ENCODE measurements around the gene RALGPS2. TPM values are rescaled to one million over a fixed set of nuclear protein-coding genes. Genes with fewer than 3 reads are reported as not detected.

RALGPS2 gene
- total RNA-seq, 1 experiment from 2014 or later = 41.4 TPM

GRCh38 chr1:178938101-178938958 lies 213.3 kb downstream of the RALGPS2 start:
- Histone ChIP-seq H3K4me3 (ENCODE audit: insufficient read depth, low read depth, low read length) (no peak overlapping the region), H3K27me3 (ENCODE audit: control insufficient read depth, insufficient read depth, low read length) (no peaks in the 10 kb centered on the region), H3K36me3 (replicated peaks; ENCODE audit: control insufficient read depth, insufficient read depth, low read length) (no peaks in the 10 kb centered on the region)
- peak; percentile 22 for DNase-seq

- DNase-seq = peak; percentile 33
- Histone ChIP-seq H3K27me3 (ENCODE audit: control insufficient read depth, insufficient read depth, low read length) (no peaks in the 10 kb centered on the region), H3K4me3 (ENCODE audit: insufficient read depth, low read depth, low read length) (no peak overlapping the region), H3K36me3 (replicated peaks; ENCODE audit: control insufficient read depth, insufficient read depth, low read length) (no peaks in the 10 kb centered on the region)
These were observed 213.9 kb downstream of the RALGPS2 start for GRCh38 chr1:178938959-178939317.

GRCh38 chr1:178939338-178940067 lies 214.5 kb downstream of the RALGPS2 start:
- Histone ChIP-seq H3K36me3 (replicated peaks; ENCODE audit: control insufficient read depth, insufficient read depth, low read length) (no peaks in the 10 kb centered on the region), H3K27me3 (ENCODE audit: control insufficient read depth, insufficient read depth, low read length) (no peaks in the 10 kb centered on the region), H3K4me3 (ENCODE audit: insufficient read depth, low read depth, low read length) (no peak overlapping the region)
- peak; percentile 7 for DNase-seq

DNA sequence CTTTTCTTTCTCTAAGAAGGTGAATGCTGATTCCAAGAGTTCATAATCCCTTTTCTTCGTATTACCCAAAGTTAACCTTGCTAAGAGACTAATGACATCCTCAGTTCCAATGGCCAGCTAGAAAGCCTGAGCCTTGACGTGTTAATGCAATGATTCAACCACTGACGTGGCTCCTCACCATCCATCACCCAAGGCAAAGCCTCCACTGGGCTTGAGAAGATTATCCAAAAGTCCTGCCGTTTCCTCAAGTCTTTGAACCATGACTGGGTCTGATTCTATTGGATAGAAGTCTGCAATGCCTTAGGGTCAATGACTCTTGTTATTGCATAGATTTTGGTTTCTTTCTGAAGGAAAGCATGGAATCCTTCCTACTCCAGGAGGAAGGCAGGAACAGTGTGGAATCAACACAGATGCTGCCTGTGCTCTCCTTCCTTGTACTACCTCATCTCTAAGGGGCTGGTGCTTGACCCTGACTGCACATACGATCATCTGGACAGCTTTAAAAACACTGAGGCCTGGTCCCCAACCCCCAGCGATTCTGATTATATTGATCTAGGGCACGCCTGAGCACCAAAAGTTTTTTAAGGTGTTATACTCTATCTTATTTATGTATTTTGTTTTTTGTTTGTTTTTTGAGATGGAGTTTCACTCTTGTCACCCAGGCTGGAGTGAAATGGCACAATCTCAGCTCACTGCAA lies 215.2 kb downstream of the RALGPS2 start:
- DNase-seq = peak; percentile 4
- no peak overlapping the region for H3K4me3 ChIP-seq (ENCODE audit: insufficient read depth, low read depth, low read length)
- no peaks in the 10 kb centered on the region for H3K36me3 ChIP-seq (replicated peaks; ENCODE audit: control insufficient read depth, insufficient read depth, low read length)
- no peaks in the 10 kb centered on the region for H3K27me3 ChIP-seq (ENCODE audit: control insufficient read depth, insufficient read depth, low read length)

DNA sequence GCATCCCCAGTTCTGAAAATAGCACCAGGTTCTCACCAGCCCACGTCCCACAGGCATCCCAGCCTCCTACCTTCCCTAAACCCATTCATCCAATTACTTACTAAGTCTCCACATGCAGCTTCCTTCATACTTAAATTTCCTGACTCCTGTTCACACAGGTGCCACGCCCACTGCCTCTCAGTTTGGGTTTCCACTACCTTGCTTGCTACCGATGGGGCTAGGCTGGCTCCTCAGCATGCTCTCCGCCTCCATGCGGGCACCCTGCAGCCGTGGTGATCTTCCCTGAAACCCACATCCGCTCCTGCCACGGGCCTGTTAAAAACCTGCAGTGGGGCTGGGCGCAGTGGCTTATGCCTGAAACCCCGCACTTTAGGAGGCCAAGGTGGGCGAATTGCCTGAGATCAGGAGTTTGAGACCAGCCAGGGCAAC lies 216.2 kb downstream of the RALGPS2 start:
- H3K4me3 ChIP-seq (ENCODE audit: insufficient read depth, low read depth, low read length) = no peak overlapping the region
- no peaks in the 10 kb centered on the region for H3K27me3 ChIP-seq (ENCODE audit: control insufficient read depth, insufficient read depth, low read length)
- H3K36me3 ChIP-seq (replicated peaks; ENCODE audit: control insufficient read depth, insufficient read depth, low read length) = no peaks in the 10 kb centered on the region
- DNase-seq = peak; percentile 29

DNA sequence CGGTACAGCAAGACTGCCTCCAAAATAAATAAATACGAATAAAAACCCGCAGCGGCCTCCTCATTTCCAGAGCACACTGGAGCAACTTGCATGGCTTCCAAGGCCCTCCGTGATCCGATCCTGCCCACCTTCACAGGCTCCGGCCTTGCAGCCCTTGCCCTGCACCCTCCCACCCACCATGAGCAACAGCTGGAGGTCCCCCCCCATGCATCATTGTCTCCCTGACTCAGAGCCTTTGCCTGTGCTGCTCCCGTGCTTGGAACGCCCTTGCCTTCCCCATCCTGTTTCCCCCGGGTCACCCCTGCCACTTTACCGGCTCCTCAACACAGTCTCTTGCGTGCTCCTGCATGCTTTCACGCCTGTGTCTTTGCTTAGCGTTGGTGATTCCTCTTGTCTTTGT lies 216.8 kb downstream of the RALGPS2 start:
- Histone ChIP-seq H3K4me3 (ENCODE audit: insufficient read depth, low read depth, low read length) (no peak overlapping the region), H3K36me3 (replicated peaks; ENCODE audit: control insufficient read depth, insufficient read depth, low read length) (no peaks in the 10 kb centered on the region), H3K27me3 (ENCODE audit: control insufficient read depth, insufficient read depth, low read length) (no peaks in the 10 kb centered on the region)
- DNase-seq = no peak

GRCh38 chr1:178942285-178943198 lies 217.5 kb downstream of the RALGPS2 start:
- no peak overlapping the region for H3K4me3 ChIP-seq (ENCODE audit: insufficient read depth, low read depth, low read length)

DNA sequence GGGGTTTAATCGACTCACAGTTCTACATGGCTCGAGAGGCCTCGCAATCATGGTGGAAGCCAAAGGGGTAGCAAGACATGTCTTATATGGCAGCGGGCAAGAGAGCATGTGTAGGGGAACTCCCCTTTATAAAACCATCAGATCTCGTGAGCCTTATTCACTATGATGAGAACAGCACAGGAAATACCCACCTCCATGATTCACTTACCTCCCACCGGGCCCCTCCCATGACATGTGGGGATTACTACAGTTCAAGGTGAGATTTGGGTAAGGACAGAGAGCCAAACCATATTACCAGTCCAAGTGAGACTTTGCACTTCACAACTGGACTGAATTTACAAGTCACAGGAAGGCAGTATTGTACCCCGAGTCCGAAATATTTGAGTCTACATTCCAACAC lies 219.7 kb downstream of the RALGPS2 start:
- DNase-seq = no peak
- no peaks in the 10 kb centered on the region for H3K36me3 ChIP-seq (replicated peaks; ENCODE audit: control insufficient read depth, insufficient read depth, low read length)

More at GRCh38 chr1:178942285-178943198, 217.5 kb downstream of the RALGPS2 start:
- no peak for DNase-seq
- H3K36me3 ChIP-seq (replicated peaks; ENCODE audit: control insufficient read depth, insufficient read depth, low read length) = no peaks in the 10 kb centered on the region
- H3K27me3 ChIP-seq (ENCODE audit: control insufficient read depth, insufficient read depth, low read length) = no peaks in the 10 kb centered on the region

DNA sequence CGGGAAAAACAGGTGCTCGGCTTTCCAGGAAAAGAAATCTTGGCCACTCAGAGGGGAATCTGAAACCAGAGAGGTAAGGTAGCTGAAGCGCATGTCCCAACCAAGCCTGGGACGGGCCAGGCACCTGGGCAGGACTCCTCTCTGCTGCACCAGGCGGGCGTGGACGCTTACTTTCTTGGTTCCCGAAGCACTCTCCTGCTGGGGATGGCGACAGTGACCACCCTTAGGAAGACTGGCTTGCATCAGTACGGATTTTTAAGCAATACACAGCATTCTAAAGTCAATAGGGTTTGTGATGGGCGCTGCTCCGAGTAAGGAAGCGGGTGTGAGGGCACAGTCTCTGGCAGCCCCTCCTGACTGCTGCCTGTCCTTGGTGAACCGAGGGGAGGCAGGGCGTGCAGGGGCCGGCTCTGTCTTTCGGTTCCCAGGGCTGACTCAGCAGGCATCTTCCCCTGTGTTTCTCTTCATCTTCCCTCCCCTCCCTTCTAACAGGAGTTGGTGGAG lies 220.8 kb downstream of the RALGPS2 start:
- Histone ChIP-seq H3K36me3 (replicated peaks; ENCODE audit: control insufficient read depth, insufficient read depth, low read length) (no peaks in the 10 kb centered on the region), H3K4me3 (ENCODE audit: insufficient read depth, low read depth, low read length) (no peak overlapping the region), H3K27me3 (ENCODE audit: control insufficient read depth, insufficient read depth, low read length) (no peaks in the 10 kb centered on the region)
- DNase-seq = peak; percentile 70

More for the DNA sequence above, 219.7 kb downstream of the RALGPS2 start:
- Histone ChIP-seq H3K4me3 (ENCODE audit: insufficient read depth, low read depth, low read length) (no peak overlapping the region), H3K27me3 (ENCODE audit: control insufficient read depth, insufficient read depth, low read length) (no peaks in the 10 kb centered on the region)

DNA sequence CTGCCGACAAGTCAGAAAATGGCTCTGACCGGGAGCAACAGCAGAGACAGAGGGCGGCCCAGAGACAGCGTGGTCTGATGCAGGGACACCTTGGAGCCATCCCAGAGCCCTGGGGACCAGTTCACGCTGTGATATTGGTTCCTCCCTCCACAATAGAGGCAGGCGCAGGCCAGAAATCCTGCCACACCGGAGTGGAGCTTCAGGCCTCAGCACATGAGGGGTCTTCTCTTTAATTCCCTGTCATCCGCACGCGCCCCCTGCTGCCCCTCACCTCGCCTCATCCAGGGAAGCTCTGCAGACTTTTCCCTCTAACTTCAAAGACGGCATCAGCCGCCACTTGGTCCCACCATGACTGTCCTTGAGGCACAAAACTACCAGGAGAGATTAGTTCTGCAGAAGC lies 221.4 kb downstream of the RALGPS2 start:
- no peaks in the 10 kb centered on the region for H3K27me3 ChIP-seq (ENCODE audit: control insufficient read depth, insufficient read depth, low read length)
- no peak overlapping the region for H3K4me3 ChIP-seq (ENCODE audit: insufficient read depth, low read depth, low read length)
- no peaks in the 10 kb centered on the region for H3K36me3 ChIP-seq (replicated peaks; ENCODE audit: control insufficient read depth, insufficient read depth, low read length)
- no peak for DNase-seq

DNA sequence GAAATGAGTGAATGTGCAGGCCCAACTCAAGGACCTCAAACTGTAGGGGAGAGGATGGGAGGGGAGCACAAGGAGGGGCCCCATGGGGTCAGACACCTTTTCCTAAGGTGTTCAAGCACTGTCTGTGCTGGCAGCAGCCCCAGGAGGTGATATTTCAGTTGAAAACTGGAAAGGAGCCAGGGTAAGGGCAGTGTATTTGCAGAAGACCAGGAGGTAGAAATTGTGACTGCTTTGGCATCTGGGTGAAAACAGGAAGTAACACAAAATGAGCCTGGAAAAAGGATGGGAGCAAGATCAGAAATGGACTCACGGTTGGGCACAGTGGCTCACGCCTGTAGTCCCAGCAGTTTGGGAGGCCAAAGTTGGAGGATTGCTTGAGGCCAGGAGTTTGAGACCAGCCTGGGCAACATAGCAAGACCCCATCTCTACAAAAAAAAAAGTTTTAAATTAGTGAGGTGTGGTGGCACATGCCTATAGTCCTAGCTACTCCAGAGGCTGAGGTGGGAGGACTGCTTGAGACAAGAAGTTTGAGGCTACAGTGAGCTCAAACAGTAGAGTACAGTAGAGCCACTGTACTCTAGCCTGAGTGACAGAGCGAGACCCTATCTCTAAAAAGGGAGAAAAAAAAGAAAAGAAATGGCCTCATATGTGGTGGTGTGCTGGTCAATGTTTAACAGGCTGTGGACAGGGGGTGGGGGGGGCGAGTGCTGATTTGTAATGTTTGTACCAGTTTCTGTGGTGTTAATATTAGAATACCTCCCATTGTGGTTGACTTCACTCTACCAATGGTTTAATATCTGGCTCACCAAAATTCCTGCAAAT lies 222.0 kb downstream of the RALGPS2 start:
- Histone ChIP-seq H3K4me3 (ENCODE audit: insufficient read depth, low read depth, low read length) (no peak overlapping the region), H3K27me3 (ENCODE audit: control insufficient read depth, insufficient read depth, low read length) (no peaks in the 10 kb centered on the region), H3K36me3 (replicated peaks; ENCODE audit: control insufficient read depth, insufficient read depth, low read length) (no peaks in the 10 kb centered on the region)
- DNase-seq = no peak

GRCh38 chr1:178947677-178947981 lies 222.6 kb downstream of the RALGPS2 start:
- H3K4me3 ChIP-seq (ENCODE audit: insufficient read depth, low read depth, low read length) = no peak overlapping the region

GRCh38 chr1:178948676-178949075 lies 223.6 kb downstream of the RALGPS2 start:
- H3K27me3 ChIP-seq (ENCODE audit: control insufficient read depth, insufficient read depth, low read length) = no peaks in the 10 kb centered on the region
- DNase-seq = no peak
- H3K4me3 ChIP-seq (ENCODE audit: insufficient read depth, low read depth, low read length) = no peak overlapping the region
- no peaks in the 10 kb centered on the region for H3K36me3 ChIP-seq (replicated peaks; ENCODE audit: control insufficient read depth, insufficient read depth, low read length)

More at GRCh38 chr1:178947677-178947981, 222.6 kb downstream of the RALGPS2 start:
- no peak for DNase-seq
- Histone ChIP-seq H3K27me3 (ENCODE audit: control insufficient read depth, insufficient read depth, low read length) (no peaks in the 10 kb centered on the region), H3K36me3 (replicated peaks; ENCODE audit: control insufficient read depth, insufficient read depth, low read length) (no peaks in the 10 kb centered on the region)
